ENCODE results near the gene SUCLG1.

The SUCLG1 gene

GRCh38 chr2:84389794-84390193, 69.3 kb downstream of the SUCLG1 start:
- Histone ChIP-seq H3K27me3 (replicated peaks) (no peaks in the 10 kb centered on the region), H3K36me3 (replicated peaks) (no peaks in the 10 kb centered on the region), H3K27ac (no peak overlapping the region), H3K4me3 (ENCODE audit: low read depth, low read length) (no peak overlapping the region)
- in situ Hi-C loops (cut with HindIII; ENCODE audit: low pct_ligation_motif_present, low sequenced_read_pairs) = no loop called here
- no peak for DNase-seq
- no peak for TF ChIP-seq CTCF (IDR thresholded peaks at IDR 0.05; ENCODE audit: low read depth, low read length, missing control alignments)

- TF ChIP-seq CTCF (IDR thresholded peaks at IDR 0.05; ENCODE audit: low read depth, low read length, missing control alignments) = no peak
- Histone ChIP-seq H3K4me3 (ENCODE audit: low read depth, low read length) (no peak overlapping the region), H3K27ac (no peak overlapping the region), H3K27me3 (replicated peaks) (no peaks in the 10 kb centered on the region), H3K36me3 (replicated peaks) (no peaks in the 10 kb centered on the region)
- no peak for DNase-seq
- in situ Hi-C loops (cut with HindIII; ENCODE audit: low pct_ligation_motif_present, low sequenced_read_pairs) = no loop called here
Observed at GRCh38 chr2:84388921-84389490, 70.1 kb downstream of the SUCLG1 start.

GRCh38 chr2:84388133-84388532, 70.9 kb downstream of the SUCLG1 start:
- Histone ChIP-seq H3K27me3 (replicated peaks) (no peaks in the 10 kb centered on the region), H3K27ac (no peak overlapping the region), H3K36me3 (replicated peaks) (no peaks in the 10 kb centered on the region), H3K4me3 (ENCODE audit: low read depth, low read length) (no peak overlapping the region)
- TF ChIP-seq CTCF (IDR thresholded peaks at IDR 0.05; ENCODE audit: low read depth, low read length, missing control alignments) = no peak
- in situ Hi-C loops (cut with HindIII; ENCODE audit: low pct_ligation_motif_present, low sequenced_read_pairs) = no loop called here
- DNase-seq = no peak

- in situ Hi-C loops (cut with HindIII; ENCODE audit: low pct_ligation_motif_present, low sequenced_read_pairs) = no loop called here
- Histone ChIP-seq H3K27ac (no peak overlapping the region), H3K27me3 (replicated peaks) (no peaks in the 10 kb centered on the region), H3K4me3 (ENCODE audit: low read depth, low read length) (no peak overlapping the region), H3K36me3 (replicated peaks) (no peaks in the 10 kb centered on the region)
- no peak for TF ChIP-seq CTCF (IDR thresholded peaks at IDR 0.05; ENCODE audit: low read depth, low read length, missing control alignments)
- DNase-seq = no peak
Observed at GRCh38 chr2:84386336-84387040, 72.6 kb downstream of the SUCLG1 start.

GRCh38 chr2:84383271-84383670, 75.8 kb downstream of the SUCLG1 start:
- in situ Hi-C loops (cut with HindIII; ENCODE audit: low pct_ligation_motif_present, low sequenced_read_pairs) = no loop called here
- no peaks in the 10 kb centered on the region for H3K27me3 ChIP-seq (replicated peaks)
- no peaks in the 10 kb centered on the region for H3K36me3 ChIP-seq (replicated peaks)
- no peak overlapping the region for H3K4me3 ChIP-seq (ENCODE audit: low read depth, low read length)
- H3K27ac ChIP-seq = no peak overlapping the region
- no peak for DNase-seq
- no peak for TF ChIP-seq CTCF (IDR thresholded peaks at IDR 0.05; ENCODE audit: low read depth, low read length, missing control alignments)

- no peak overlapping the region for H3K27ac ChIP-seq
- no peak for TF ChIP-seq CTCF (IDR thresholded peaks at IDR 0.05; ENCODE audit: low read depth, low read length, missing control alignments)
- in situ Hi-C loops (cut with HindIII; ENCODE audit: low pct_ligation_motif_present, low sequenced_read_pairs) = no loop called here
- H3K4me3 ChIP-seq (ENCODE audit: low read depth, low read length) = no peak overlapping the region
- no peak for DNase-seq
- no peaks in the 10 kb centered on the region for H3K27me3 ChIP-seq (replicated peaks)
- no peaks in the 10 kb centered on the region for H3K36me3 ChIP-seq (replicated peaks)
Observed at GRCh38 chr2:84380875-84381274, 78.2 kb downstream of the SUCLG1 start.

All from brain microvascular endothelial cell (primary cell).